ENCODE measurements around the gene C19orf12.

- no peak for TF ChIP-seq POLR2A (IDR thresholded peaks at IDR 0.05; ENCODE audit: low read depth, low read length)
- TF ChIP-seq TAF1 (IDR thresholded peaks at IDR 0.05; ENCODE audit: low read depth, low read length), result no peak
- no peak for TF ChIP-seq POLR2AphosphoS5 (IDR thresholded peaks at IDR 0.05; ENCODE audit: low read depth, low read length)
Measured at GRCh38 chr19:29727906-29728305, 12.8 kb upstream of the C19orf12 start.

Data from GM12891 (cell line).